ENCODE data around the gene HPDL. TPM values are rescaled to one million over a fixed set of nuclear protein-coding genes. Genes with fewer than 3 reads are reported as not detected.

The HPDL gene
- total RNA-seq, 1 donor from 2014 or later, result not detected

Other genes with a start within 250 kb of the HPDL start
- gene ZSWIM5, start 120.3 kb upstream of the HPDL start, total RNA-seq, result 1.5 TPM
- 3.5 TPM for gene TOE1, start 13.3 kb downstream of the HPDL start, total RNA-seq
- gene MUTYH, start 13.5 kb downstream of the HPDL start, total RNA-seq, result 11.2 TPM
- gene TESK2, start 164.3 kb downstream of the HPDL start, total RNA-seq, result 1.0 TPM
- 0.38 TPM for gene CCDC163, start 173.2 kb downstream of the HPDL start, total RNA-seq
- 8.7 TPM for gene MMACHC, start 173.4 kb downstream of the HPDL start, total RNA-seq
- gene PRDX1, start 195.0 kb downstream of the HPDL start, total RNA-seq, result 267 TPM
- gene AKR1A1, start 223.9 kb downstream of the HPDL start, total RNA-seq, result 47.3 TPM

Measured in cardiac septum (tissue), 1 donor.